ENCODE measurements around the gene KCNS1.
"Not testable (repeated sequence)": the region's sequence is repeated elsewhere in the genome, so short reads cannot be mapped to it uniquely, and the experiment has no call there.

KCNS1 gene

DNA sequence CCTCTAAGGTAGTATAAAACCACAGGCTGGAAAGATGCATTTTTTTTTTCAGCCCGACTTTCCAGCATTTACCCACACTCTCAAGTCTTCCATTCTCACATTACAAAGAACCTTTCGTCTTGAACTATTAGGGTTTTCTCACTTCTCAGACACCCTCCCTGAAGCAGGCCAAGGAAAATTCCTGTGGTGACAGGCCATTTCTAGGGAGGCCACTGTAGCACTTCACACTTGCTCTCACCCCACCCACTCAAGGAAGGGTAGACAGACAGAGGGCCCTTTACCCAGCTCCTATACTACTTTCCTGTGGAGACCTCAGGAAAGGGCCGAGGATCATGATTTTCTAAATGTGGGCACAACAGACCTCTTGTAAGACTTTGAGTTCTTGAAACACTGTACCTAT, 27.7 kb downstream of the KCNS1 start:
- DNase-seq: no peak

DNA sequence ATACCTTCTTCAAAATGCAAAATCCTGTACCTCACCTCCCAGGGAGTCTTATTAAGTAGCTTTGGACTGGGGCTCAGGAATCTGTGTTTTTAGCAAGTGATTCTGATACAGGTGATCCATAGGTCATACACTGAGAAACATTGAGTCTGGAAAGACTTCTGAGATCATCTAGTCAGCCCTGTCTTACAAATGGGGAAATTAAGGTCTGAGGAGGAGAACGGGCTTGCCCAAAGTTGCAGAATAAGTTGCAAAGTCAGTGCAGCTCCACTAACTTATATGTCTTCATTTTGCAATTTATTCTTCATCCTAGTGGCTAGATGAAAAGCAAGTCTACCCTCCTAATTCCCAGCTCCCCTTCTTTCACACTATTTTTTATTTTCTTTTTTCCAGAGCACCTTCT, 28.9 kb downstream of the KCNS1 start:
- no peak for DNase-seq

DNA sequence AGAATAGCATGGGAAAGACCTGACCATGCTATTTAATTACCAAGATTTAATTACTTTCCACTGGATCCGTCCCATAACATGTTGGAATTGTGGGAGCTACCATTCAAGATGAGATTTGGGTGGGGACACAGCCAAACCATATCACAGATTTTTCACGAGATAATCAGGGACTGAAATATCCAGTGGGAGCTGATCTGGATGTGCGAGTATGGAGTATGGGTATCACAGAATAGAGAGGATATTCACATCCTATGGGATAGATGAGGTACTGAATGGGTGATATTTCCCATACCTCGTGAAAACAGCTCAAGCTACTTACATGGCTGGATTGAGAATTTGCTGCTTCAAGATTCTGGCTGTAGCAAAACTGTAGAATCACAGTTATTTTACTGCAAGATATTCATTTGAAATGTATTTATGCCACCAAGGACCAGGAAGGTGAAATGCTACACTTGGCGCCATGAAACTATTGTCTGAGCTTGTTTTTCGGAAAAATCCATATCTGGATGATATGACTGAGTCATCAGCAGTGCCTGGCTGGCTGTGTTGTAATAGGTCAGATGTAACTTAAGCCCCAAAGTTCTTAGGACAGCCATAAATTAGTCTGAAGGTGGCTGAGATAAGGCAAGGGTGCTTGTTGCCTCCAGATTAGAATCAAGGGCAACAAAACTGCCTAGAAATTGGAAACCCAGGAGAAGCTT, 29.8 kb downstream of the KCNS1 start:
- no peak for DNase-seq

DNA sequence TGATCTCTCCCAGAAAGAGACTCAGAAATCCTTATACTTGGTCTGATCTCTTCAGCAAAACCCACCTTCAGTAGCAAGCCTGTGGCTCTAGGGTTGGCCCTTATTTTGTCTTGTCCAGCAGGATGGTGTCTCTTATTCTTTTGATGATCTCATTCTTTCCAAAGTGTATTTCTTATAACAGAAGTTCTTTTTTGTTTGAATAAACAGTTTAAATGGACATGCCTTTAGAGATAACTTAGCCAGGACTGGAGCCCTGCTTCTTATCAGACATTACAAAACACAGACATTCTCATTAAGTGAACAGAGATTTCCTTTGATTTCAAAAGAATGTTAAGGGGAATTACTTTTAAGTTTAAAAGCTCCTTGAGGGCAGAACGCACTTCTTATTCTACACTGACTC, 31.7 kb downstream of the KCNS1 start:
- DNase-seq: no peak

- DNase-seq: no peak
These were observed 33.4 kb downstream of the KCNS1 start for GRCh38 chr20:45067558-45067957.

GRCh38 chr20:45067087-45067486, 33.8 kb downstream of the KCNS1 start:
- DNase-seq: no peak

GRCh38 chr20:45066372-45066771, 34.6 kb downstream of the KCNS1 start:
- no peak for DNase-seq

DNA sequence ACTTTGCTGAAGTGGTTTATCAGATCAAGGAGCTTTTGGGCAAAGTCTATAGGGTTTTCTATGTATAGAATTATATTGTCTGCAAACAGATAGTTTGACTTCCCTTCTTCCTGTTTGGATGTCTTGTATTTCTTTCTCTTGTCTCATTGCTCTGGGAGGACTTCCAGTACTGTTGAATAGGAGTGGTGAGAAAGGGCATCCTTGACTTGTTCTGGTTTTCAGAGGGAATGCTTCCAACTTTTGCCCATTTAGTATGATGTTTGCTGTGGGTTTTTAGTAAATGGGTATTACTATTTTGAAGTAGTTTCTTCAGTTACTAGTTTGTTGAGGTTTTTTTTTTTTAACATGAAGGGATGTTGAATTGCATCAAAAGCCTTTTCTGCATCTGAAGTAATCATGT, 36.1 kb downstream of the KCNS1 start:
- DNase-seq: no peak

DNA sequence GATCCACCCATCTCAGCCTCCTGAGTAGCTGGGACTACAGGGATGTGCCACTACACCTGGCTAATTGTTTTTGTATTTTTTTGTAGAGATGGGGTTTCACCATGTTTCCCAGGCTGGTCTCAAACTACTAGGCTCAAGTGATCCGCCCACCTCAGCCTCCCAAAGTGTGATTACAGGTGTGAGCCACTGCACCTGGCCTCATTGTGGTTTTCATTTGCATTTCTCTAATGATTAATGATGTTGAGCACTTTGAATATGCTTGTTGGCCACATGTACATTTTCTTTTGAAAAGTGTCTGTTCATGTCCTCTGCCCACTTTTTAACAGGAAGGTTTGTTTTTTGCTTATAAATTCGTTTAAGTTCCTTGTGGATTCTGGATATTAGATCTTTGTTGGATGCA, 37.8 kb downstream of the KCNS1 start:
- DNase-seq: not testable (repeated sequence)

DNA sequence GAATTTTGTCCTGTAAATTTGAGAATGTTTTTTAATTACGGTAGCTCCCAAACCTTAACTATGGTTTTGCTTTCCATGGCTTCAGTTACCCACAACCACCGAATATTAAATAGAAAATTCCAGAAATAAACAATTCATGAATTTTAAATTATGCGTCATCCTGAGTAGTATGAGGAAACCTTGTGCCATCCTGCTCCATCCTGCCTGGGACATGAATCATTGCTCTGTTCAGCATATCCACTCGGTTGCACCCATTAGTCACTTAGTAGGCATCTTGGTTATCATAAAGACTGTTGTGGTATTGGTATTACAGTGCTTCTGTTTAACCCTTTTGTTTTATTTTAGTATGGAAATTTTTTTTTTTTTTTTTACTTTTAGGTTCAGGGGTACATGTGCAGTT, 39.7 kb downstream of the KCNS1 start:
- no peak for DNase-seq

- peak; percentile 82 for DNase-seq
These were observed 40.6 kb downstream of the KCNS1 start for GRCh38 chr20:45060294-45060693.

DNA sequence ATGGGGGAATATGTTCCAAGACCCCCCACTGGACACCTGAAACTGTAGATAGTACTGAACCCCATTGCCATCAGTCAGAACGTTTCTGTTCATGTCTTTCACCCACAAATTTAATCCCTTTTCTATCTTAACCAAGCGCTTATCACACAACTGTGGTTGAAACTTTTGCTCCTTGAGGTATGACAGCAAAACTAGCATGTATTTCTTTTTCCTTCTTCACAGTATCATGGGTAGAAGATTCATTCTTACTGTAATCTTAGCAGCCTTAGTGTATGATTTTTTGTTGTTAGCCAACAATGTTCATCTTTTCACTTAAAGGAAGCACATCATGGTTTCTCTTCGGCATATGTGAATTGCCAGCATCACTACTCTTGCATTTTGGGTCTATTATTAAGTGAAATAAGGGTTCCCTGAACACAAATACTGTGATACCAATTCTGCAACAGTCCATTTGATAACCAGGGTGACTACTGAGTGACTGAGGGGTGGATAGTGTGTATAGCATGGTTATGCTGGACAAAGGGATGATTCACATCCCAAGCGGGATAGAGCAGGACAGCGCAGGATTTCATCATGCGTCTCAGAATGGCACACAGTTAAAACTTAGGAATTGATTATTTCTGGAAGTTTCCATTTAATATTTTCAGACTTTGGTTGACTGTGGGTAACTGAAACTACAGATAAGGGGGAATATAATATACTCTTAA, 41.8 kb downstream of the KCNS1 start:
- no peak for DNase-seq

DNA sequence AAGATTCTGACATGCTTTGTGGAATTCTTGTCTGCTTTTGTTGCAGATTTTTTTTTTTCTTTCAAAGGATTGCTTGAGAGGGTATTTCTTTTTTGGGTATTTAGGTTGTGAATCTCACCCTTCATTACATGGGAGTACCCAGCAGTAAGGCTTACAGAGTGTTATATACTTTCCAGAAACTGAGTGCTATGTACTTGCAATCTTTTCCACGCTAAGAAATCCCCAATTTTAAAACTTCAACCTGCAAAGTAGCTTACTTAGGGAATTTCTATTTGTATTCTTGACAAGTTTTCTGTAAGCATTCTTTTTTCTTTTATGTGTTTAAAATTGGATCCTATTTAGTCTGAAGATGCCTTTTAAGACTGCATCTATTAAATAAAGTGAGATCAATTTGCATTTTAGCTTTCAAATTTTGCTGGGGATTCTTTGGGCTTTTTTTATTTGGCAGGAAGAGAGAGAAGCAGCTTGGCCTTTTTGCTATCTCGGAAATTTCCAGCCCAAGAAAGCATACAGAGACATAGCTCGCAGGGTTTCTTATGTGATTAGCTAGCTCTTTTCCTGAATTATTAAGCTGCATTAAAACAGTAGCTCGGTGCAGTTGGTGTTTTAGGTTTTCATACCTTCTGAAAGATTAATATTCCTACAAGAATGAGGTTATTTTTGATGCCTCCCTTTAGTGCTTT, 42.6 kb downstream of the KCNS1 start:
- no peak for DNase-seq

GRCh38 chr20:45056473-45057173, 44.3 kb downstream of the KCNS1 start:
- DNase-seq: no peak

- no peak for DNase-seq
These were observed 45.9 kb downstream of the KCNS1 start for GRCh38 chr20:45055056-45055455.

DNA sequence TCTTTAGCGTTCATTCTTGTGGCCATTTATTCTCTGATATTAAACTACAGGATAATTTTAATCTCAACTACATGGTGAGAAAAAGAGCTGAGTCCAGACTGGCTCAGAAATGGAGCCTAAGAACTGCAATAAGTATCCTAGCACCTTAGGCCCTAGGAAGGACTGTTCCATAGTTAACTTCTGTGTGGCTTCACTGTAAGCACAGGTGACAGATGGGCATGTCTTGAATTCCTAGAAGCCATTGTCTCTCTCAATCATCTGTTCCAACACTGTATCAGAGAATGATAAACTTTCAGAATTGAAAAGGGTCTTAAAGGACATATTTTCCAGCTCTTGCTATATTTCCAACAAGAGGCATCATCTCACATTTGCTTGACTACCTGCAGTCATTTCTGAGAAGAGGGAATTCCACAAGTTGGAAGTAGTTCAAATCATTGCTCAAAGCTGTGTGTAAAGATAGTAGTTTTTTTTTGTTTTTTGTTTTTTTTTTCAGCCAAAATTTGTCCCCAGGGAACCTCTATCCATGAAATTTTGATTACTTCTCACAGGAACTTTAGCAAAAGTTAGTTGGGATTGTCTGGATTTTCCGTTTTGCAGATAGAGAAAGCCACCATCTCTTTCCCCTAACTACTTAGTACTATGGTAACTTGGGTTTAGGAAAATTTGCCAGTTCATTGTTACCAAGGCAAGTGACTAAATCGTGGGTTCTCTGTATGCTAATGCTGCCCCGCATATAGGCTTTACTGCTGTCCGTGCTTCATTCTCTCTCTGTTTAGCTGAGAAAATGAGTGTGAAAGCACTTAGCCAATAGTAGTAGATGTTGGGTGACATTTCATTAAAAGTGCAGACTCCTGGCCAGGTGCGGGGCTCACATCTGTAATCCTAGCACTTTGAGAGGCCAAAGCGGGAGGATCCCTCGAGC, 47.2 kb downstream of the KCNS1 start:
- DNase-seq: no peak

DNA sequence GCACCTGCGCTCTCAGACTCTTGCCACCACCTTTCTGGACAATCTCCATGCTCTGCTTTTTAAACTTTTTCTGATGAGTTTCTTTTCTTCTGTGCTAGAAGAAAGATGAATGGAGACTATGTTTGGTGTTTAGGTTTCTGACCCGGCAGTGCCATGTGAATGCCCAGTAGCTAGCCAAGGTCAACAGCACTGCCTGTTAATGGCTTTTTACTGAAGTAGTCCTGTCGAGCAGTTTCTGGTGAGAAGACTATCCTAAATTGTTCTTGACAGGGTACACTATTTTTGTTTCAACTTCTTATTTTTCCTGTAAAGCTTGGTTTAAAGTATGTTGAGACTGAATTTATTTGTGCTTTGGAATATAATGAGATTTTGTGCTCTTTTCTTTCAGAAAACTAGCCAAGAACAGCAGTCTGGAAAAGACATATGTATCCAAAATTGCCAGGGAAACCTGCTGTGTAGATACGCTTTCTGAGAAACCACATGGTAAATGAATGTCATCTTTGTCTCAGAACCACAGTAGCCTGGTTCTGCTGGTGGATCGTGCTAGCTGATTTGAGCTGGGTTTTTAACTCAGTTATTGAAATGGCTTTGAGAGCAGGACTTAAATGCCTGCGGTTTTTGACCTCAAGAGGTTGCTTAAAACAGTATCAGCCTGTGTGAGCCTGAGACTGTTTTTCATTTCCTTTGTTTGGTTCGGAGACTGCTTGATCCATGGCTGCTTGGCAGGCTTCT, 48.1 kb downstream of the KCNS1 start:
- peak; percentile 55 for DNase-seq

DNA sequence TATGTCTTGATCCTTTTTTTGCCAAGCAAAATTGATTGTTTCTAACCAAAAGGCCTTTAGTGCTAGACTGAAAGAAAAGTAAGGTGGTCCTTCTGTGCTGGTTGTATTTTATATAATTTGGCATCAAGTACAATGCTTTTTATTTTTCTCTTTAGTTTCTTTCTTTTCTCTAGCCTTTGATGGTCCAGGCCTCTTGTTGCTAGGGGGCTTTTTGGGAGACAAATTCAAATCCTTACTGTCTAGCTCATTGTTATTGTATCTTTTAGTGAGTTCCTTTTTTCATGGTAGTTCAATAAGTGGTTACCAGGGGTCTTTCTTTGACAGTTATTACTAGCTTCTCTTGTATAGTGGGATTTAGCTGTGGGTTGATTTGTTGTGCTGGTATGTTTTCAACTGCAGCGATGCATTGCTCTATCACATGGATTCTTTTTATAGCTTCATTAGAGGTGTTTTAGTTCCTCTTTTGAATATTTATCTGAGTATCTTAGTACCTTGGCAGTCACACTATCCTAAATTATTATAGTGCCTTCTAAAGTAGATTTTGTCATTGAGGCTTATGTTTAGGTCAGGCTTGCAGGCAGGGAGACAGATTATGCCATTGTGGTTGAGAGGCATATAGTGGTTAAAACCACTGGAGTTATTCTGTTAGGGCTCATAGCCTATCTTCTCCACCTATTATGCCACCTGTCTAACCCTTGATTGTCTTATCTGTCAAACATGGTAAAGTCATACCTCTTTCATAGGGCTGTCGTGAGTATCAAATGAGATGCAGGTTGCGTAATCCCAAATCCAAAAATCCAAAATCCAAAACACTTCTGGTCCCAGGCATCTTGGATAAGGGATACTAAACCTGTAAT, 49.5 kb downstream of the KCNS1 start:
- no peak for DNase-seq

DNA sequence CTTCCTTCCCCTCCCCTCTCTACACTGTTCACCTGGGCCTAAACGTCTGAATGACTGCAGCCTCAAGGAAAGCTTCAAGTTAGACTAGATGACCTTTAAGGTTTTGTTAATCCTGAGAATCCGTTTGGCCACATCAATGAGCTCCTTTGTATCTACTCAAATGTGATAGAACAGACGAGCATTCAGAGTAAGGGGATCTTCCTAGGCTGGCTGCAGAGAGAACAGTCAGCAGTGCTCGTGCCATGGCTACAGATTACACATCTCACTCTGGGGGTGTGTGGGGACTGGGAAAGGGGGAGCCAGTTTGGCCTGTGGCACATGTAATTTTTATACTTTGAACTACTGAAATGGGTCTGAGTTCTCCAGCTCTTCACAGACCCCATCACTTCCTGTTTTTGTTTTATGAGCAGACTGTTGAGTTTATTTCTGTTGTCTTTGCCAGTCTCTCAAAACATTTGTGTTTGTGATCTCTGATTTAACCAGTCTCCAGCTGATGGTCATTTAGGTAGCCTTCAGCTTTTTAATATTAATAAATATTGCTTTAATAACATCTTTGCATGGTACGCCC, 50.9 kb downstream of the KCNS1 start:
- no peak for DNase-seq

GRCh38 chr20:45049438-45049837, 51.5 kb downstream of the KCNS1 start:
- DNase-seq: no peak

All from eye (tissue), 1 donor.